Osteoblast (primary cell): ENCODE results near the gene CISD3. TPM values are rescaled to one million over a fixed set of nuclear protein-coding genes. Genes with fewer than 3 reads are reported as not detected.
"Not testable (repeated sequence)": the region's sequence is repeated elsewhere in the genome, so short reads cannot be mapped to it uniquely, and the experiment has no call there.

ENCODE experiments used
- DNase-seq: peaks from one replicate; pipeline ENCODE4 v3.0.0; 2011; ENCODE audit warnings: low spot score, mixed read lengths; ENCODE audit not compliant: insufficient read length; ENCODE audit errors: missing footprints
- H2AFZ ChIP-seq: 2 replicates; pipeline ENCODE4 v1.6.0; 2011; ENCODE audit warnings: mild to moderate bottlenecking, low read length
- H3K27ac ChIP-seq: 2 replicates; pipeline ENCODE4 v1.5.1; 2011; ENCODE audit warnings: mild to moderate bottlenecking, low read depth, low read length, moderate library complexity
- H3K27me3 ChIP-seq: 2 replicates; pipeline ENCODE4 v1.6.0; 2012; ENCODE audit warnings: mild to moderate bottlenecking, control low read depth, inconsistent platforms, low read length, moderate library complexity; ENCODE audit not compliant: insufficient read depth
- H3K36me3 ChIP-seq: 2 replicates; pipeline ENCODE4 v1.5.1; 2011; ENCODE audit warnings: mild to moderate bottlenecking, low read length, control low read depth, moderate library complexity; ENCODE audit not compliant: insufficient read depth
- H3K4me1 ChIP-seq: 2 replicates; pipeline ENCODE4 v1.5.1; 2011; ENCODE audit warnings: mild to moderate bottlenecking, low read length, control low read depth, moderate library complexity; ENCODE audit not compliant: insufficient read depth
- H3K4me2 ChIP-seq: 2 replicates; pipeline ENCODE4 v1.6.0; 2011; ENCODE audit warnings: mild to moderate bottlenecking, low read length; ENCODE audit not compliant: insufficient read depth
- H3K4me3 ChIP-seq: fragments of 200-600 bp; sonication (generic); 3 replicates; pipeline ENCODE4 v1.5.1; 2012; ENCODE audit warnings: mild to moderate bottlenecking, low read length, inconsistent platforms; ENCODE audit not compliant: insufficient read depth
- H3K79me2 ChIP-seq: 2 replicates; pipeline ENCODE4 v1.6.0; 2012; ENCODE audit warnings: mild to moderate bottlenecking, low read length, control low read depth, inconsistent platforms; ENCODE audit not compliant: insufficient read depth
- H3K9me3 ChIP-seq: 2 replicates; pipeline ENCODE4 v1.5.1; 2011; ENCODE audit warnings: low read depth, low read length, control low read depth
- H4K20me1 ChIP-seq: 2 replicates; pipeline ENCODE4 v1.6.0; 2012; ENCODE audit warnings: mild to moderate bottlenecking, low read length, control low read depth; ENCODE audit not compliant: insufficient read depth
- CTCF ChIP-seq: IDR thresholded peaks from 2 replicates; pipeline ENCODE4 v1.5.1; 2011; ENCODE audit warnings: mild to moderate bottlenecking, low read depth, low read length, moderate library complexity; ENCODE audit errors: extremely low read depth
- total RNA-seq: library from RNA; depleted of rRNA; stranded (reverse); fragments of >200 nt; gene quantifications from 2 replicates; pipeline ENCODE4 v1.2.3, GENCODE V29; 2012

The CISD3 gene
- total RNA-seq, 1 donor: 3.6 TPM

- H3K27ac ChIP-seq: no peak overlapping the region
- TF ChIP-seq CTCF: no peak
- H3K4me1 ChIP-seq: no peaks in the 10 kb centered on the region
- DNase-seq: no peak
- no peak overlapping the region for H3K4me3 ChIP-seq
- H3K27me3 ChIP-seq: no peaks in the 10 kb centered on the region
- H3K79me2 ChIP-seq: no peaks in the 10 kb centered on the region
- no peaks in the 10 kb centered on the region for H3K9me3 ChIP-seq
- peaks cover 35% of the 10 kb centered on the region for H3K36me3 ChIP-seq
- no peak overlapping the region for H2AFZ ChIP-seq
- H3K4me2 ChIP-seq: no peak overlapping the region
- no peaks in the 10 kb centered on the region for H4K20me1 ChIP-seq
Observed at GRCh38 chr17:38720941-38721340, 9.2 kb upstream of the CISD3 start.

GRCh38 chr17:38721802-38722201 lies 8.3 kb upstream of the CISD3 start:
- no peaks in the 10 kb centered on the region for H4K20me1 ChIP-seq
- no peak for TF ChIP-seq CTCF
- no peaks in the 10 kb centered on the region for H3K27me3 ChIP-seq
- no peaks in the 10 kb centered on the region for H3K4me1 ChIP-seq
- no peaks in the 10 kb centered on the region for H3K9me3 ChIP-seq
- H3K4me2 ChIP-seq: no peak overlapping the region
- H3K4me3 ChIP-seq: no peak overlapping the region
- H3K27ac ChIP-seq: no peak overlapping the region
- H2AFZ ChIP-seq: no peak overlapping the region
- H3K79me2 ChIP-seq: no peaks in the 10 kb centered on the region
- H3K36me3 ChIP-seq: peaks cover 33% of the 10 kb centered on the region
- DNase-seq: no peak

GRCh38 chr17:38724337-38724988 lies 5.7 kb upstream of the CISD3 start:
- TF ChIP-seq CTCF: no peak
- no peaks in the 10 kb centered on the region for H4K20me1 ChIP-seq
- no peaks in the 10 kb centered on the region for H3K4me1 ChIP-seq
- no peak overlapping the region for H3K4me2 ChIP-seq
- H3K27ac ChIP-seq: no peak overlapping the region
- no peaks in the 10 kb centered on the region for H3K9me3 ChIP-seq
- H2AFZ ChIP-seq: no peak overlapping the region
- H3K79me2 ChIP-seq: no peaks in the 10 kb centered on the region
- no peaks in the 10 kb centered on the region for H3K27me3 ChIP-seq
- no peak overlapping the region for H3K4me3 ChIP-seq
- no peak for DNase-seq
- H3K36me3 ChIP-seq: peaks cover 20% of the 10 kb centered on the region

GRCh38 chr17:38725066-38725465 lies 5.1 kb upstream of the CISD3 start:
- Histone ChIP-seq H4K20me1 (no peaks in the 10 kb centered on the region), H3K4me1 (no peaks in the 10 kb centered on the region), H2AFZ (no peak overlapping the region), H3K27me3 (no peaks in the 10 kb centered on the region), H3K9me3 (no peaks in the 10 kb centered on the region), H3K27ac (no peak overlapping the region), H3K36me3 (peaks cover 20% of the 10 kb centered on the region), H3K4me3 (no peak overlapping the region), H3K4me2 (no peak overlapping the region), H3K79me2 (no peaks in the 10 kb centered on the region)
- no peak for TF ChIP-seq CTCF
- DNase-seq: no peak

GRCh38 chr17:38726145-38726544 lies 4.0 kb upstream of the CISD3 start:
- H3K9me3 ChIP-seq, H3K4me3 ChIP-seq, H3K27ac ChIP-seq, H3K4me1 ChIP-seq, H3K4me2 ChIP-seq, H4K20me1 ChIP-seq, H3K79me2 ChIP-seq, H3K27me3 ChIP-seq, DNase-seq, H2AFZ ChIP-seq: not testable (repeated sequence)
- peaks cover 18% of the 10 kb centered on the region for H3K36me3 ChIP-seq
